K562 (cell line): ENCODE measurements around the gene RPS2. TPM values are rescaled to one million over a fixed set of nuclear protein-coding genes. Genes with fewer than 3 reads are reported as not detected.

Source experiments
- ATAC-seq: fragments of 200-7000 bp; cut with Tn5 transposase; 3 replicates; pipeline ENCODE4 v1.9.1; 2020; ENCODE audit warnings: moderate library complexity
- BruUV-seq: library from RNA; stranded (reverse); fragments of 400-500 nt; replicated peaks from 2 replicates; lab custom pipeline; 2021; lab: Mats Ljungman, UMichigan
- CTCF ChIA-PET: fragments of 300-600 bp; formaldehyde crosslinking; extraction: SDS; loops from one replicate; lab custom pipeline; 2021; ENCODE audit warnings: low intra/inter-chr PET ratio; lab: Yijun Ruan, JAX
- POLR2A ChIA-PET: fragments of 300-600, 350-650 bp; sonication (Branson Sonifier 250); formaldehyde crosslinking; extraction: SDS; loops from one replicate; lab custom pipeline; 2021; ENCODE audit warnings: antibody characterized with exemption, inconsistent platforms; lab: Yijun Ruan, JAX
- DNase-seq, 4 experiments: peaks; one replicate each; pipeline versions ENCODE4 v3.0.0 to v3.0.0-alpha.2; 2011 to 2018; ENCODE audit warnings: low spot score in 3 of 4, mixed read lengths in 3 of 4; ENCODE audit errors: extremely low read depth in 1 of 4
- FAIRE-seq: peaks from 2 replicates; lab custom pipeline; 2011; peaks lifted over from hg19 to GRCh38; lab: Jason Lieb, UNC
- H2AFZ ChIP-seq: 2 replicates; pipeline ENCODE4 v1.6.0; 2011; ENCODE audit warnings: low read depth, low read length, control low read depth, inconsistent platforms
- H3K27ac ChIP-seq: fragments of 200-600 bp; 3 replicates; pipeline ENCODE4 v1.8.0; 2011; ENCODE audit warnings: low read depth, mild to moderate bottlenecking, control low read depth, inconsistent platforms, low read length, moderate library complexity, mixed read lengths; ENCODE audit errors: extremely low read depth
- H3K27me3 ChIP-seq, 2 experiments: fragments of 300-600 bp in 1 of 2; 2 replicates in 1 of 2; 3 replicates in 1 of 2; pipeline versions ENCODE4 v1.6.0 to v1.8.0; 2011; ENCODE audit warnings: inconsistent platforms in 2 of 2, low read length in 2 of 2, mild to moderate bottlenecking in 1 of 2, mixed read lengths in 1 of 2, moderate library complexity in 1 of 2; ENCODE audit not compliant: control insufficient read depth in 2 of 2, insufficient read depth in 2 of 2
- H3K36me3 ChIP-seq: fragments of 300-600 bp; 3 replicates; pipeline ENCODE4 v1.8.0; 2011; ENCODE audit warnings: mild to moderate bottlenecking, low read length, inconsistent platforms; ENCODE audit not compliant: control insufficient read depth, insufficient read depth
- H3K4me1 ChIP-seq, 2 experiments: fragments of 200-600 bp in 1 of 2; replicated peaks in 1 of 2; 2 replicates in 1 of 2; 3 replicates in 1 of 2; pipeline versions ENCODE4 v1.5.1 to v1.8.0; 2011; ENCODE audit warnings: inconsistent platforms in 2 of 2, low read length in 2 of 2, mild to moderate bottlenecking in 1 of 2, mixed read lengths in 1 of 2, moderate library complexity in 1 of 2; ENCODE audit not compliant: control insufficient read depth in 2 of 2, insufficient read depth in 2 of 2
- H3K4me2 ChIP-seq: 2 replicates; pipeline ENCODE4 v1.6.1; 2011; ENCODE audit warnings: low read length, control low read depth, inconsistent platforms, mixed read lengths; ENCODE audit not compliant: insufficient read depth
- H3K4me3 ChIP-seq: fragments of 200-600 bp; sonication (generic), shearing (Covaris generic); 2 replicates; pipeline ENCODE4 v1.5.1; 2016; ENCODE audit warnings: control low read depth, inconsistent platforms
- H3K79me2 ChIP-seq: fragments of 200-600 bp; 3 replicates; pipeline ENCODE4 v1.8.0; 2011; ENCODE audit warnings: low read length, inconsistent platforms; ENCODE audit not compliant: control insufficient read depth, insufficient read depth
- H3K9ac ChIP-seq, 2 experiments: 2 replicates each; pipeline versions ENCODE4 v1.6.0 to v1.6.1; 2011; ENCODE audit warnings: low read depth in 2 of 2, low read length in 2 of 2, control low read depth in 1 of 2, inconsistent platforms in 1 of 2, mild to moderate bottlenecking in 1 of 2, mixed read lengths in 1 of 2; ENCODE audit not compliant: insufficient read depth in 1 of 2
- H3K9me1 ChIP-seq: one replicate; pipeline ENCODE4 v1.6.0; 2011; ENCODE audit warnings: inconsistent platforms, mild to moderate bottlenecking, low read length, moderate library complexity; ENCODE audit not compliant: control insufficient read depth, insufficient read depth
- H3K9me3 ChIP-seq: replicated peaks from 2 replicates; pipeline ENCODE4 v1.5.1; 2011; ENCODE audit warnings: low read depth, low read length, inconsistent platforms; ENCODE audit not compliant: control insufficient read depth, insufficient read depth
- H4K20me1 ChIP-seq: replicated peaks from 2 replicates; pipeline ENCODE4 v1.6.1; 2011; ENCODE audit warnings: low read length, inconsistent platforms, mixed read lengths; ENCODE audit not compliant: control insufficient read depth, insufficient read depth
- HDAC6 ChIP-seq: IDR thresholded peaks from 2 replicates; pipeline ENCODE4 v1.6.1; 2012; ENCODE audit warnings: low read depth, mild to moderate bottlenecking, control low read depth, inconsistent platforms, low read length, moderate library complexity
- RBFOX2 ChIP-seq: fragments of 200-400 bp; formaldehyde crosslinking; IDR thresholded peaks from 2 replicates; pipeline ENCODE4 v1.6.1; 2017; ENCODE audit warnings: low read depth, mild to moderate bottlenecking, low read length, moderate library complexity
- ZBTB33 ChIP-seq: sonication (generic); formaldehyde crosslinking; IDR thresholded peaks from 2 replicates; pipeline ENCODE4 v1.8.1; 2023; ENCODE audit warnings: mild to moderate bottlenecking, missing genetic modification reagents
- WGBS: fragments of 100-300 bp; shearing (Covaris generic); methylation state at CpG from one replicate; pipeline ENCODE4 v1.1.6; 2016; ENCODE audit warnings: low coverage, mixed read lengths; ENCODE audit not compliant: insufficient coverage; ENCODE audit errors: missing lambda C conversion rate; 5-methylcytosine and 5-hydroxymethylcytosine counted together
- in situ Hi-C: fragments of 300-500 bp; cut with MboI; formaldehyde crosslinking; loops from 4 replicates; pipeline ENCODE4 v1.15.0; 2018; ENCODE audit warnings: inconsistent platforms, mixed read lengths
- intact Hi-C: fragments of 100-400 bp; cut with micrococcal nuclease; formaldehyde crosslinking; loops from 2 replicates; pipeline ENCODE4 v1.14.2; 2022
- polyA plus RNA-seq, 8 experiments: library from polyadenylated mRNA; depleted of rRNA in 4 of 8; stranded (reverse) in 5 of 8; unstranded in 3 of 8; fragments of >200 nt; fragmentation: Nextera tagmentation in 2 of 8; fragmentation: Illumina TruSeq in 1 of 8; extraction: Ambion mirVana in 2 of 8; extraction: Trizol in 1 of 8; gene quantifications; 2 replicates each; pipeline versions ENCODE4 v1.2.1 to v1.2.3, GENCODE V29; 2011 to 2014; ENCODE audit warnings: inconsistent platforms in 1 of 8, missing spikeins in 1 of 8
- total RNA-seq, 7 experiments: library from RNA; depleted of rRNA in 6 of 7; stranded (reverse); fragments of >200 nt in 6 of 7; fragmentation: Illumina TruSeq in 2 of 7; extraction: Trizol in 2 of 7; gene quantifications; 2 replicates each; pipeline versions ENCODE4 v1.2.1 to v1.2.3, GENCODE V29; 2011 to 2021; ENCODE audit warnings: low replicate concordance in 1 of 7

Gene RPS2
- total and polyA plus RNA-seq, 9 of the 15 experiments (the other 6 are each of a cell fraction or from before 2014, with no cell fraction given) = 834 to 4,794 (median 3,793) TPM

- peaks cover 31% of the 10 kb centered on the region for H3K79me2 ChIP-seq
- CTCF ChIA-PET = no interaction called here
- no peak for ATAC-seq
- no peak for DNase-seq
- no peaks in the 10 kb centered on the region for H3K9me3 ChIP-seq
- H3K27me3 ChIP-seq = no peaks in the 10 kb centered on the region
- H3K9me1 ChIP-seq = no peaks in the 10 kb centered on the region
- no peak overlapping the region for H3K4me3 ChIP-seq
- intact Hi-C loops (no loop called here), in situ Hi-C loops (no loop called here)
- TF ChIP-seq ZBTB33 (0 out of 2 replicates have a peak, but pooled peaks have one; percentile 42), RBFOX2 (peak; percentile 43), HDAC6 (no peak)
- H3K36me3 ChIP-seq = peaks cover 76% of the 10 kb centered on the region
- BruUV-seq = no TSS peak
- H4K20me1 ChIP-seq = no peaks in the 10 kb centered on the region; the same call in none of the 2 replicates
- H3K4me1 ChIP-seq = peaks cover 12 to 51% of the 10 kb centered on the region in 2 experiments
- no peak for FAIRE-seq
- H3K4me2 ChIP-seq = no peak overlapping the region
- peak overlapping the region in 1 of 2 experiments; percentile 13; a peak in 1 of 4 replicates for H3K9ac ChIP-seq
- no peak overlapping the region for H3K27ac ChIP-seq
- POLR2A ChIA-PET = interaction anchor here (0.6 to 3.8 kb wide), 8 partner anchors 11 to 158 kb away, joined by 3 to 16 read pairs (median 4); partner anchors contain the start of genes RPS2, TRAF7 and ZNF598
- H2AFZ ChIP-seq = no peak overlapping the region
- WGBS = 92% methylated on average over 23 of the region's 26 CpGs
Measured at GRCh38 chr16:1997494-1998359, 33.1 kb upstream of the RPS2 start.
